ENCODE data around the gene UHRF2. TPM values are rescaled to one million over a fixed set of nuclear protein-coding genes. Genes with fewer than 3 reads are reported as not detected.

Gene UHRF2, protein sequence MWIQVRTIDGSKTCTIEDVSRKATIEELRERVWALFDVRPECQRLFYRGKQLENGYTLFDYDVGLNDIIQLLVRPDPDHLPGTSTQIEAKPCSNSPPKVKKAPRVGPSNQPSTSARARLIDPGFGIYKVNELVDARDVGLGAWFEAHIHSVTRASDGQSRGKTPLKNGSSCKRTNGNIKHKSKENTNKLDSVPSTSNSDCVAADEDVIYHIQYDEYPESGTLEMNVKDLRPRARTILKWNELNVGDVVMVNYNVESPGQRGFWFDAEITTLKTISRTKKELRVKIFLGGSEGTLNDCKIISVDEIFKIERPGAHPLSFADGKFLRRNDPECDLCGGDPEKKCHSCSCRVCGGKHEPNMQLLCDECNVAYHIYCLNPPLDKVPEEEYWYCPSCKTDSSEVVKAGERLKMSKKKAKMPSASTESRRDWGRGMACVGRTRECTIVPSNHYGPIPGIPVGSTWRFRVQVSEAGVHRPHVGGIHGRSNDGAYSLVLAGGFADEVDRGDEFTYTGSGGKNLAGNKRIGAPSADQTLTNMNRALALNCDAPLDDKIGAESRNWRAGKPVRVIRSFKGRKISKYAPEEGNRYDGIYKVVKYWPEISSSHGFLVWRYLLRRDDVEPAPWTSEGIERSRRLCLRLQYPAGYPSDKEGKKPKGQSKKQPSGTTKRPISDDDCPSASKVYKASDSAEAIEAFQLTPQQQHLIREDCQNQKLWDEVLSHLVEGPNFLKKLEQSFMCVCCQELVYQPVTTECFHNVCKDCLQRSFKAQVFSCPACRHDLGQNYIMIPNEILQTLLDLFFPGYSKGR
- total RNA-seq, result 23.8 and 31.4 TPM in 2 replicates

DNA sequence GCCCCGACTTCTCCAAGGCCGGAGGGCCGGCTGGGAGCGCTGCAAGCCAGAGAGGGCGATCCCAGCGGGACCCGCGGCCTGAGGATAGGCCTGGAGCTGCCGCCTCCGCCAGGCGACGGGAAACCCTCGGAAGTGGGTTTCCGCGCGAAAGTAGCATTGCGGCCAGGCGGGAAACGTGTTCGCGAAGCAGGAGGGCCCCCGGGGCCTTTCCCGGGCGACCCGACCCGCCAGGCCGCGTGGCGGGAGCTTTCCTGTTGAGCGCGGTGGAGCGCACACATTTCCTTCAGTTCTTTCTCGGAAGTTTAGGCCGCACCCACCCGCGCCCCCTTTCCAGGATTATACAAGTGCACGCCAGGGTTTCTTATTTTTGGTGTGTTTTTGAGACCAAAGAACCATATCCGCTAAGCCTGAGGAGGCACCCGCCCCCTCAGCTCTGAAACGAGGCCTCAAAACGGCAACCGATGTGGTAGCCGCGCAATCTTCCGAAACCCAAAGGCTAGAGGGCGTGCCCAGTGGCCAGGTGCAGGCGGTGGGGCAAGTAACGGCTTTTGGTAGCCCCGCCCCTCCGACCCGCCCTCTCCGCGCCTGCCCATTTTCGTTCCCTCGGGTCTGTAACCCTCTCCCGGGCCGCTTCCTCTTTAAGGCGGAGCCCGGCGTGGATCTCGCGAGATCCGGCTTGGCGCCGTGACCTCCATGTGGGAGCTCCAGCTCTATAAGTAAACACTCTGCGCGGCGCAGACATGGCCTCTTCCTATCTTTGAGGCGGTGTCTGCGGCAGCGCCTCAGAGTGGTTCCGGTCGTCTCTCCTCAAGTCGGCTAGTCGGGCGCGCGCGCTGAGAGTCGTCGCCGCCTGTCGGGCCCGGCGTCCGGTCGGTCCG, at the start of gene UHRF2:
Gene UHRF2, plus strand, starts transcription at position 713 of the 878 bp plus-strand sequence. CDS start 292 bp downstream, outside the sequence.

Other genes starting within 250 kb of the UHRF2 start
- 148 and 185 TPM in 2 replicates for gene IL33, start 197.4 kb upstream of the UHRF2 start, total RNA-seq
- gene TPD52L3, start 84.8 kb upstream of the UHRF2 start, total RNA-seq, result not detected in 2 replicates
- 1.1 and 3.4 TPM in 2 replicates for gene GLDC, start 232.5 kb downstream of the UHRF2 start, total RNA-seq

All from cardiac atrium fibroblast (primary cell).